GM12878 (cell line): ENCODE data around the gene CLINT1. TPM values are rescaled to one million over a fixed set of nuclear protein-coding genes. Genes with fewer than 3 reads are reported as not detected.

ENCODE experiments used
- ATAC-seq: fragments of 200-7000 bp; cut with Tn5 transposase; 3 replicates; pipeline ENCODE4 v1.9.1; 2020; ENCODE audit warnings: mild to moderate bottlenecking, moderate library complexity
- BruUV-seq: library from RNA; stranded (reverse); fragments of 400-500 nt; replicated peaks from 2 replicates; lab custom pipeline; 2021; lab: Mats Ljungman, UMichigan
- CTCF ChIA-PET: fragments of 300-600 bp; sonication (Branson Sonifier 250); formaldehyde crosslinking; extraction: SDS; loops from one replicate; lab custom pipeline; 2021; ENCODE audit warnings: inconsistent platforms; lab: Yijun Ruan, JAX
- POLR2A ChIA-PET: fragments of 350-600 bp; formaldehyde crosslinking; extraction: SDS; loops from one replicate; lab custom pipeline; 2021; ENCODE audit warnings: inconsistent platforms; lab: Charles Lee
- RAD21 ChIA-PET: fragments of 300-600 bp; sonication (Branson Sonifier 250); formaldehyde crosslinking; loops from one replicate; lab custom pipeline; 2023; ENCODE audit warnings: antibody characterized with exemption; ENCODE audit not compliant: unreplicated experiment; lab: Charles Lee
- SMC1A ChIA-PET: fragments of 300-600 bp; sonication (Branson Sonifier 250); formaldehyde crosslinking; loops from one replicate; lab custom pipeline; 2023; ENCODE audit not compliant: unreplicated experiment, uncharacterized antibody; lab: Charles Lee
- DNase-seq: peaks from one replicate; pipeline ENCODE4 v3.0.0-alpha.2; 2011; ENCODE audit warnings: low read depth, low spot score
- FAIRE-seq: peaks from 3 replicates; lab custom pipeline; 2011; peaks lifted over from hg19 to GRCh38; lab: Jason Lieb, UNC
- H2AFZ ChIP-seq: 2 replicates; pipeline ENCODE4 v1.6.0; 2011; ENCODE audit warnings: low read depth, low read length, control low read depth; ENCODE audit not compliant: control insufficient read depth
- H3K27ac ChIP-seq: 2 replicates; pipeline ENCODE4 v1.5.1; 2011; ENCODE audit warnings: control low read depth; ENCODE audit not compliant: control insufficient read depth, insufficient read depth
- H3K27me3 ChIP-seq, 2 experiments: replicated peaks in 1 of 2; 2 replicates each; pipeline versions ENCODE4 v1.6.0 to v1.6.1; 2011; ENCODE audit warnings: low read length in 1 of 2; ENCODE audit not compliant: control insufficient read depth in 2 of 2, insufficient read depth in 2 of 2
- H3K36me3 ChIP-seq, 2 experiments: 2 replicates each; pipeline ENCODE4 v1.5.1; 2011; ENCODE audit warnings: low read length in 1 of 2; ENCODE audit not compliant: control insufficient read depth in 2 of 2, insufficient read depth in 2 of 2
- H3K4me1 ChIP-seq: 2 replicates; pipeline ENCODE4 v1.6.1; 2011; ENCODE audit warnings: mild to moderate bottlenecking, low read length, moderate library complexity, mixed read lengths; ENCODE audit not compliant: control insufficient read depth, insufficient read depth
- H3K4me2 ChIP-seq: 2 replicates; pipeline ENCODE4 v1.6.0; 2011; ENCODE audit warnings: control low read depth; ENCODE audit not compliant: control insufficient read depth, insufficient read depth
- H3K4me3 ChIP-seq: fragments of 200-600 bp; sonication (generic); 2 replicates; pipeline ENCODE4 v1.5.1; 2016
- H3K79me2 ChIP-seq: 2 replicates; pipeline ENCODE4 v1.6.0; 2011; ENCODE audit warnings: low read length; ENCODE audit not compliant: control insufficient read depth, insufficient read depth
- H3K9ac ChIP-seq: 2 replicates; pipeline ENCODE4 v1.8.0; 2011; ENCODE audit warnings: low read length, control low read depth, mixed read lengths; ENCODE audit not compliant: control insufficient read depth, insufficient read depth
- H3K9me3 ChIP-seq: replicated peaks from 3 replicates; pipeline ENCODE4 v1.5.1; 2011; ENCODE audit warnings: mild to moderate bottlenecking, low read length; ENCODE audit not compliant: control insufficient read depth, insufficient read depth
- H4K20me1 ChIP-seq: 2 replicates; pipeline ENCODE4 v1.6.0; 2011; ENCODE audit not compliant: control insufficient read depth, insufficient read depth
- BCL11A ChIP-seq: IDR thresholded peaks from 2 replicates; pipeline ENCODE4 v1.6.1; 2011; ENCODE audit warnings: low read depth, low read length
- EED ChIP-seq: sonication (generic); IDR thresholded peaks from 2 replicates; pipeline ENCODE4 v1.6.1; 2016; ENCODE audit warnings: antibody characterized with exemption, low read depth
- FOXK2 ChIP-seq: fragments of 450-650 bp; IDR thresholded peaks from 2 replicates; pipeline ENCODE4 v1.6.1; 2017; ENCODE audit warnings: mild to moderate bottlenecking, moderate library complexity
- IKZF1 ChIP-seq: fragments of 450-650 bp; conservative IDR thresholded peaks from 2 replicates; pipeline ENCODE4 v1.6.1; 2017; ENCODE audit warnings: antibody characterized with exemption, mild to moderate bottlenecking
- IKZF2 ChIP-seq, 2 experiments: fragments of 450-650 bp; IDR thresholded peaks; 2 replicates each; pipeline ENCODE4 v1.6.1; 2017; ENCODE audit warnings: mild to moderate bottlenecking in 2 of 2, moderate library complexity in 2 of 2
- MEF2B ChIP-seq: fragments of 450-650 bp; IDR thresholded peaks from 2 replicates; pipeline ENCODE4 v1.6.1; 2018; ENCODE audit warnings: mild to moderate bottlenecking, moderate library complexity; ENCODE audit not compliant: partially characterized antibody, poor library complexity, severe bottlenecking
- NFIC ChIP-seq: IDR thresholded peaks from 2 replicates; pipeline ENCODE4 v1.6.1; 2012; ENCODE audit warnings: low read depth, mild to moderate bottlenecking, inconsistent platforms, low read length, moderate library complexity
- NFXL1 ChIP-seq: fragments of 450-650 bp; IDR thresholded peaks from 2 replicates; pipeline ENCODE4 v1.6.1; 2017; ENCODE audit warnings: antibody characterized with exemption, mild to moderate bottlenecking, borderline replicate concordance
- NR2F1 ChIP-seq: fragments of 450-650 bp; conservative IDR thresholded peaks from 2 replicates; pipeline ENCODE4 v1.6.1; 2017; ENCODE audit warnings: mild to moderate bottlenecking
- POLR2AphosphoS5 ChIP-seq: IDR thresholded peaks from 2 replicates; pipeline ENCODE4 v1.6.1; 2011; ENCODE audit warnings: mild to moderate bottlenecking, low read length, inconsistent platforms
- RAD21 ChIP-seq: IDR thresholded peaks from 2 replicates; pipeline ENCODE4 v1.6.1; 2011; ENCODE audit warnings: mild to moderate bottlenecking, low read depth, low read length, moderate library complexity; ENCODE audit not compliant: insufficient read depth
- SIN3A ChIP-seq: IDR thresholded peaks from 2 replicates; pipeline ENCODE4 v1.6.1; 2012; ENCODE audit warnings: low read depth, low read length, improper control_type of control experiment
- SMC3 ChIP-seq: IDR thresholded peaks from 2 replicates; pipeline ENCODE4 v1.6.1; 2011; ENCODE audit warnings: low read length, improper control_type of control experiment, borderline replicate concordance
- TBL1XR1 ChIP-seq: IDR thresholded peaks from 2 replicates; pipeline ENCODE4 v1.6.1; 2012; ENCODE audit warnings: low read depth, low read length, improper control_type of control experiment
- WGBS: methylation state at CpG from one replicate; pipeline ENCODE4 v1.1.6; 2016; ENCODE audit warnings: low lambda C conversion rate; ENCODE audit not compliant: insufficient replicate concordance, insufficient coverage; ENCODE audit errors: missing lambda C conversion rate; 5-methylcytosine and 5-hydroxymethylcytosine counted together
- in situ Hi-C: fragments of 300-500 bp; cut with MboI; formaldehyde crosslinking; loops from 9 replicates; pipeline ENCODE4 v1.14.3; 2018; ENCODE audit warnings: mixed read lengths
- intact Hi-C: fragments of 100-400 bp; cut with micrococcal nuclease; formaldehyde crosslinking; loops from one replicate; pipeline ENCODE4 v1.14.2; 2022; ENCODE audit not compliant: unreplicated experiment
- polyA plus RNA-seq, 11 experiments: library from polyadenylated mRNA; depleted of rRNA in 4 of 11; unstranded in 6 of 11; stranded (reverse) in 5 of 11; fragments of >200 nt; fragmentation: Nextera tagmentation in 4 of 11; fragmentation: Illumina TruSeq in 1 of 11; extraction: Ambion mirVana in 4 of 11; extraction: Trizol in 1 of 11; gene quantifications; 1 replicate in 1 of 11; 2 replicates in 10 of 11; pipeline versions ENCODE4 v1.2.1 to v1.2.3, GENCODE V29; 2011 to 2016; ENCODE audit warnings: inconsistent platforms in 2 of 11, missing spikeins in 2 of 11, low read depth in 1 of 11
- total RNA-seq, 4 experiments: library from RNA; depleted of rRNA in 3 of 4; stranded (reverse); fragments of >200 nt in 3 of 4; fragmentation: Illumina TruSeq in 1 of 4; extraction: Trizol in 1 of 4; gene quantifications; 2 replicates each; pipeline versions ENCODE4 v1.2.1 to v1.2.3, GENCODE V29; 2013 to 2021
- TF ChIP-seq, protein P1 (sequence below): fragments of 450-650 bp; IDR thresholded peaks from 2 replicates; pipeline ENCODE4 v1.6.1; 2017; ENCODE audit warnings: low read depth, mild to moderate bottlenecking, moderate library complexity
- TF ChIP-seq, protein P2 (sequence below): fragments of 450-650 bp; IDR thresholded peaks from 2 replicates; pipeline ENCODE4 v1.6.1; 2017; ENCODE audit warnings: mild to moderate bottlenecking, moderate library complexity

The CLINT1 gene
- total and polyA plus RNA-seq, 10 of the 15 experiments (the other 5 are each of a cell fraction or from before 2014, with no cell fraction given), result 30.0 to 136 (median 105) TPM

DNA sequence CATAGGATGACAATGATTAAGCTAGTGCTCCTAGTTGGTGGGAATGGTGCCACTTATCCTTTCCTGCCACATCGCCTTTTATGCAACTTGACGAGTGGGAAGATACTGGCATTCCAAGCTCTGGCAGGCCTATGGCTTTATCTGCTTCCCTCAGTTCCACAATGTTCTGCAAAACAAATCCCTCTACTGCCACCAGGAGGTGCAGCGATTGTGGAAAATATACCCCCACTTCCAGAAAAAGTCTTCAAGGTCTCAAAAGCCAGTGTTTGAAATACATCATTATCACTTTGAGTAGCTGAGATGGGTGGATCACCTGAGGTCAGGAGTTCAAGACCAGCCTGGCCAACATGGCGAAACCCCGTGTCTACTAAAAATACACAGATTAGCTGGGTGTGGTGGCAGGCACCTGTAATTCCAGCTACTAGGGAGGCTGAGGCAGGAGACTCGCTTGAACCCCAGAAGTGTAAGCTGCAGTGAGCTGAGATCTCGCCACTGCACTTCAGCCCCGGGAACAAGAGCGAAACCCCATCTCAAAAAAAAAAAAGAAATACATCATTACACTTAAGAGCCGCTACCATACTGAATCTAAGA is 3.4 kb downstream of the CLINT1 start:
- ATAC-seq (peak; percentile 6; the same call in 1 of the 3 replicates), FAIRE-seq (no peak), DNase-seq (no peak)
- intact Hi-C loops, result loop anchor here (1.0 to 2.0 kb wide), 4 partner anchors 39 to 140 kb away; no protein-coding TSS in a partner anchor
- Histone ChIP-seq H3K4me3 (no peak overlapping the region), H3K4me2 (peak overlapping the region; percentile 20; the same call in 1 of the 2 replicates), H3K27me3 (no peaks in the 10 kb centered on the region), H3K79me2 (peaks cover 21% of the 10 kb centered on the region), H3K4me1 (peaks cover 11% of the 10 kb centered on the region), H3K27ac (no peak overlapping the region), H3K9ac (no peak overlapping the region), H4K20me1 (peaks cover 3% of the 10 kb centered on the region), H2AFZ (no peak overlapping the region), H3K9me3 (no peaks in the 10 kb centered on the region), H3K36me3 (no peaks in the 10 kb centered on the region; a peak in 2 of 4 replicates)
- RAD21 ChIA-PET, result interaction anchor here (0.6 to 7.5 kb wide), 10 partner anchors 9 to 94 kb away, joined by 3 to 66 read pairs (median 5); no protein-coding TSS in a partner anchor
- POLR2A ChIA-PET, result interaction anchor here (1.4 kb wide), 1 partner anchor 26 kb away, joined by 3 read pairs; no protein-coding TSS in a partner anchor
- CTCF ChIA-PET, result interaction anchor here (0.6 to 7.3 kb wide), 25 partner anchors 9 to 279 kb away, joined by 3 to 166 read pairs (median 5); no protein-coding TSS in a partner anchor
- SMC1A ChIA-PET, result interaction anchor here (0.7 to 8.0 kb wide), 20 partner anchors 9 to 99 kb away, joined by 3 to 150 read pairs (median 4); no protein-coding TSS in a partner anchor
- BruUV-seq, result no TSS peak
- in situ Hi-C loops, result loop anchor here (5.0 kb wide), 1 partner anchor 62 kb away; no protein-coding TSS in a partner anchor
- 89% methylated on average over 10 of the region's 10 CpGs for WGBS
- TF ChIP-seq IKZF1 (peak; percentile 43; the same call in 1 of the 2 replicates), NFIC (no peak), MEF2B (no peak), BCL11A (no peak), NFXL1 (no peak), IKZF2 (IDR thresholded peaks at IDR 0.05) (peak; percentile 38 to 52; a peak in 3 of 4 replicates), EED (0 out of 2 replicates have a peak, but pooled peaks have one; percentile 22), FOXK2 (no peak), SIN3A (no peak), RAD21 (peak; percentile 60), TBL1XR1 (no peak), SMC3 (peak; percentile 76), POLR2AphosphoS5 (no peak), NR2F1 (peak; percentile 42; the same call in 1 of the 2 replicates)
- TF ChIP-seq, protein P1, sequence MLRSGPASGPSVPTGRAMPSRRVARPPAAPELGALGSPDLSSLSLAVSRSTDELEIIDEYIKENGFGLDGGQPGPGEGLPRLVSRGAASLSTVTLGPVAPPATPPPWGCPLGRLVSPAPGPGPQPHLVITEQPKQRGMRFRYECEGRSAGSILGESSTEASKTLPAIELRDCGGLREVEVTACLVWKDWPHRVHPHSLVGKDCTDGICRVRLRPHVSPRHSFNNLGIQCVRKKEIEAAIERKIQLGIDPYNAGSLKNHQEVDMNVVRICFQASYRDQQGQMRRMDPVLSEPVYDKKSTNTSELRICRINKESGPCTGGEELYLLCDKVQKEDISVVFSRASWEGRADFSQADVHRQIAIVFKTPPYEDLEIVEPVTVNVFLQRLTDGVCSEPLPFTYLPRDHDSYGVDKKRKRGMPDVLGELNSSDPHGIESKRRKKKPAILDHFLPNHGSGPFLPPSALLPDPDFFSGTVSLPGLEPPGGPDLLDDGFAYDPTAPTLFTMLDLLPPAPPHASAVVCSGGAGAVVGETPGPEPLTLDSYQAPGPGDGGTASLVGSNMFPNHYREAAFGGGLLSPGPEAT, result no peak
- TF ChIP-seq, protein P2, sequence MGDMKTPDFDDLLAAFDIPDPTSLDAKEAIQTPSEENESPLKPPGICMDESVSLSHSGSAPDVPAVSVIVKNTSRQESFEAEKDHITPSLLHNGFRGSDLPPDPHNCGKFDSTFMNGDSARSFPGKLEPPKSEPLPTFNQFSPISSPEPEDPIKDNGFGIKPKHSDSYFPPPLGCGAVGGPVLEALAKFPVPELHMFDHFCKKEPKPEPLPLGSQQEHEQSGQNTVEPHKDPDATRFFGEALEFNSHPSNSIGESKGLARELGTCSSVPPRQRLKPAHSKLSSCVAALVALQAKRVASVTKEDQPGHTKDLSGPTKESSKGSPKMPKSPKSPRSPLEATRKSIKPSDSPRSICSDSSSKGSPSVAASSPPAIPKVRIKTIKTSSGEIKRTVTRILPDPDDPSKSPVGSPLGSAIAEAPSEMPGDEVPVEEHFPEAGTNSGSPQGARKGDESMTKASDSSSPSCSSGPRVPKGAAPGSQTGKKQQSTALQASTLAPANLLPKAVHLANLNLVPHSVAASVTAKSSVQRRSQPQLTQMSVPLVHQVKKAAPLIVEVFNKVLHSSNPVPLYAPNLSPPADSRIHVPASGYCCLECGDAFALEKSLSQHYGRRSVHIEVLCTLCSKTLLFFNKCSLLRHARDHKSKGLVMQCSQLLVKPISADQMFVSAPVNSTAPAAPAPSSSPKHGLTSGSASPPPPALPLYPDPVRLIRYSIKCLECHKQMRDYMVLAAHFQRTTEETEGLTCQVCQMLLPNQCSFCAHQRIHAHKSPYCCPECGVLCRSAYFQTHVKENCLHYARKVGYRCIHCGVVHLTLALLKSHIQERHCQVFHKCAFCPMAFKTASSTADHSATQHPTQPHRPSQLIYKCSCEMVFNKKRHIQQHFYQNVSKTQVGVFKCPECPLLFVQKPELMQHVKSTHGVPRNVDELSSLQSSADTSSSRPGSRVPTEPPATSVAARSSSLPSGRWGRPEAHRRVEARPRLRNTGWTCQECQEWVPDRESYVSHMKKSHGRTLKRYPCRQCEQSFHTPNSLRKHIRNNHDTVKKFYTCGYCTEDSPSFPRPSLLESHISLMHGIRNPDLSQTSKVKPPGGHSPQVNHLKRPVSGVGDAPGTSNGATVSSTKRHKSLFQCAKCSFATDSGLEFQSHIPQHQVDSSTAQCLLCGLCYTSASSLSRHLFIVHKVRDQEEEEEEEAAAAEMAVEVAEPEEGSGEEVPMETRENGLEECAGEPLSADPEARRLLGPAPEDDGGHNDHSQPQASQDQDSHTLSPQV, result no peak
